ENCODE data around the gene TBC1D14.

TBC1D14 gene

DNA sequence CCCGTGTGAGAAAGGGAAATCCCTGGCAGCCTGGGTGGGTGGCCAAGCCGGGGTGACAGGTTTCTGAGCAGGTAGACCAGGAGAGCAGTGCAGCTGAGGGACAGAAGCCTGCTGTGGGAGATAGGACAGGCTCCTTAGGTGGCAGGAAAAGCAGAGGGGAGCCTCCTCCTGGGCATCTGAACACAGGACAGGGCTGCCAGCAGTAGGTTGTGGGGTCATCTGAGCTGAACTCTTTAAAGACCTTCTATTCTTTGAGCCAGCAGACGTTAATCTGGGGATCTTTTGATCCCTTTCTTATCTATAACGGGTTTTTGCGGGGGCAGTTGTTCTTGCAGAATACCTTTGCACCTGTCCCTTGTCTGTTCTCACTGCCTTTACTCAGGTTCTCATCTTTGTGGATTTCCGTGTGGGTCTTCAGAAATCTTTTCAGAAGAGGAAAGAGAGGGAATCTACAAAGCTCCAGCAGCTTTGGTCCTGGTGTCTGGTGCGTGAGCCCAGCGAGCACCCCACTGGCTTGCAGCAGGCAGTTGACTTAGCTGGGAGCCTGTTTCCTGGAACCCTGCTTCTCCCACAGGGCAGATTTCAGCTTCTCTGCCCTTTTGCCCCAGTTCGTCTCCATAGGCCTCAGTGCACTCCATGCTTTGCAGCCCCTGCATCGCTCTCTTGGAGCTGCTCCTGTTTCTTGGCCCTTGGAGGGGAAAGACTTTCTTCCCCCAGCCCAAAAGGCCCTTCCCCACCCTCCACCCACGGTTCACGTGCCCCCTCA is 97.7 kb downstream of the TBC1D14 start:
- H3K4me3 ChIP-seq (ENCODE audit: low read length): no peak overlapping the region
- H3K9me3 ChIP-seq (ENCODE audit: low read length): no peaks in the 10 kb centered on the region
- H3K4me1 ChIP-seq (ENCODE audit: insufficient read depth, low read length): no peaks in the 10 kb centered on the region
- no peak overlapping the region for H2AFZ ChIP-seq (ENCODE audit: low read depth, low read length)
- peaks cover 80% of the 10 kb centered on the region for H3K36me3 ChIP-seq (ENCODE audit: insufficient read depth, low read length)
- no peaks in the 10 kb centered on the region for H3K27me3 ChIP-seq (ENCODE audit: insufficient read depth, low read length)

GRCh38 chr4:7007944-7008343 is 98.3 kb downstream of the TBC1D14 start:
- Histone ChIP-seq H3K4me1 (ENCODE audit: insufficient read depth, low read length) (no peaks in the 10 kb centered on the region), H2AFZ (ENCODE audit: low read depth, low read length) (no peak overlapping the region), H3K4me3 (ENCODE audit: low read length) (no peak overlapping the region), H3K36me3 (ENCODE audit: insufficient read depth, low read length) (peaks cover 80% of the 10 kb centered on the region), H3K9me3 (ENCODE audit: low read length) (no peaks in the 10 kb centered on the region), H3K27me3 (ENCODE audit: insufficient read depth, low read length) (no peaks in the 10 kb centered on the region)

DNA sequence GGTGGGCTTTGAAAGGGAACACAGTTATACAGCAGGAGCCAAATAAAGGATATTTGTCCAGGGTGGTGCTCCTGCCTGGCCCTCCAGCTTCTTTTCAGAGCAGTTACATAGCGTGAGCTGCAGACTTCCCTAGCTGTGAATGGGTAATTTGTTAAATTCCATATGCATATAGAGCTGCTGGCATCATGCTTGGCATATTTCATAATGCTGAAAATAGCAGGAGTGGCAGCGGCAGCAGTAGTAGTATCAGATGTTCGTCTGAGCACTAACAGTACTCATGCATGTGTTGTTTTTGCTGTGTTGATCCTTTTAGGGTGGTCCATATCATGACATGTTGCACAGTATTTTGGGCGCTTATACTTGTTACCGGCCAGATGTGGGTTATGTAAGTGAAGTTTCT is 99.9 kb downstream of the TBC1D14 start:
- no peak overlapping the region for H3K4me3 ChIP-seq (ENCODE audit: low read length)
- H3K27me3 ChIP-seq (ENCODE audit: insufficient read depth, low read length): no peaks in the 10 kb centered on the region
- no peak overlapping the region for H2AFZ ChIP-seq (ENCODE audit: low read depth, low read length)
- H3K9me3 ChIP-seq (ENCODE audit: low read length): no peaks in the 10 kb centered on the region
- H3K4me1 ChIP-seq (ENCODE audit: insufficient read depth, low read length): no peaks in the 10 kb centered on the region
- H3K36me3 ChIP-seq (ENCODE audit: insufficient read depth, low read length): peaks cover 80% of the 10 kb centered on the region

GRCh38 chr4:7013175-7013574 is 103.5 kb downstream of the TBC1D14 start:
- no peaks in the 10 kb centered on the region for H3K27me3 ChIP-seq (ENCODE audit: insufficient read depth, low read length)
- H3K9me3 ChIP-seq (ENCODE audit: low read length): no peaks in the 10 kb centered on the region
- H3K4me1 ChIP-seq (ENCODE audit: insufficient read depth, low read length): no peaks in the 10 kb centered on the region
- no peak overlapping the region for H3K4me3 ChIP-seq (ENCODE audit: low read length)
- H3K36me3 ChIP-seq (ENCODE audit: insufficient read depth, low read length): peaks cover 83% of the 10 kb centered on the region
- H2AFZ ChIP-seq (ENCODE audit: low read depth, low read length): no peak overlapping the region

DNA sequence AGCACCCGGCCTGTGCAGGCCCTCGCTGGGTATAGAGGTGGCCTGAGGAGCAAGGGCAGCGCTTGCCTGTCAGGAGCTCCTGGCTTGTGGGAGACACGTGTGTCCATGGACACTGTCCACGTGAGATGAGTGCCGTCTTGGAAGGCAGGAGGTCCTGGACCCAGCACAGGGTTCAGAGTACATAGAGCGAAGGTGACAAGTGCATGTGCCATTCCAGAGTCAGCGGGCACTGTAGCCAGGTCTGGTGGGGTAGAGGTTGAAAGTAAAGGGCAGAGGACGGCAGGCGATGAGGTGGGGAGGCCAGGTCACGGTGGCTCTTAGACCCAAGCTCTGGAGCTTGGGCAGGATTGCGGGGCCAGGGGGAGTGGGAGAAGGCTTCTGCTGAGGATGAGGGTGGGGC is 105.2 kb downstream of the TBC1D14 start:
- no peak overlapping the region for H3K4me3 ChIP-seq (ENCODE audit: low read length)
- H3K4me1 ChIP-seq (ENCODE audit: insufficient read depth, low read length): no peaks in the 10 kb centered on the region
- H3K36me3 ChIP-seq (ENCODE audit: insufficient read depth, low read length): peaks cover 77% of the 10 kb centered on the region
- H3K9me3 ChIP-seq (ENCODE audit: low read length): no peaks in the 10 kb centered on the region
- H3K27me3 ChIP-seq (ENCODE audit: insufficient read depth, low read length): no peaks in the 10 kb centered on the region
- no peak overlapping the region for H2AFZ ChIP-seq (ENCODE audit: low read depth, low read length)

- H3K27me3 ChIP-seq (ENCODE audit: insufficient read depth, low read length): no peaks in the 10 kb centered on the region
- H3K9me3 ChIP-seq (ENCODE audit: low read length): no peaks in the 10 kb centered on the region
- peaks cover 76% of the 10 kb centered on the region for H3K36me3 ChIP-seq (ENCODE audit: insufficient read depth, low read length)
Measured at GRCh38 chr4:7015383-7016035, 105.9 kb downstream of the TBC1D14 start.

GRCh38 chr4:7016086-7016485 is 106.5 kb downstream of the TBC1D14 start:
- Histone ChIP-seq H3K36me3 (ENCODE audit: insufficient read depth, low read length) (peaks cover 76% of the 10 kb centered on the region), H3K9me3 (ENCODE audit: low read length) (no peaks in the 10 kb centered on the region), H2AFZ (ENCODE audit: low read depth, low read length) (no peak overlapping the region), H3K4me1 (ENCODE audit: insufficient read depth, low read length) (no peaks in the 10 kb centered on the region), H3K4me3 (ENCODE audit: low read length) (no peak overlapping the region), H3K27me3 (ENCODE audit: insufficient read depth, low read length) (no peaks in the 10 kb centered on the region)

More at GRCh38 chr4:7015383-7016035, 105.9 kb downstream of the TBC1D14 start:
- Histone ChIP-seq H2AFZ (ENCODE audit: low read depth, low read length) (no peak overlapping the region), H3K4me3 (ENCODE audit: low read length) (no peak overlapping the region), H3K4me1 (ENCODE audit: insufficient read depth, low read length) (no peaks in the 10 kb centered on the region)

DNA sequence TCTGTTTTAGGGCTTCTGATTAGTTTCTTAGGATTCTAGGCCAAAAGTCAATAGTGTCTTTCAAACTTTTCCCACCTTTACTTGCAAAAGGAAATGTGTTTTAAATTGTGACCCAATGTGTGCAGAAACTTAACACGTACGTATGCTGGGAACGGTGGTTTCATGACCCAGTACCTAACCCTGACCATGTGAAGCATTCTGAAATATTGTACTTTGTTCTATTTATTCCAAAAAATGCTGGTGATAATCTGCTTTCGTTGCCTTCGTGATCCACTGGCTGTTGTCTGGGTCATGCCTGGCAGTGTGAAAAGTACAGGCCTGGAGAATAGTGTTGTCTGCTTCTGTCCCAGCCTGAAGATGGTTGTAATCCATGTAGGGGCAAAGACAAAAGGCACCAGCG is 106.9 kb downstream of the TBC1D14 start:
- no peak overlapping the region for H2AFZ ChIP-seq (ENCODE audit: low read depth, low read length)
- H3K36me3 ChIP-seq (ENCODE audit: insufficient read depth, low read length): peaks cover 76% of the 10 kb centered on the region
- no peak overlapping the region for H3K4me3 ChIP-seq (ENCODE audit: low read length)
- no peaks in the 10 kb centered on the region for H3K9me3 ChIP-seq (ENCODE audit: low read length)
- no peaks in the 10 kb centered on the region for H3K4me1 ChIP-seq (ENCODE audit: insufficient read depth, low read length)
- no peaks in the 10 kb centered on the region for H3K27me3 ChIP-seq (ENCODE audit: insufficient read depth, low read length)

GRCh38 chr4:7017446-7018048 is 107.9 kb downstream of the TBC1D14 start:
- no peak overlapping the region for H2AFZ ChIP-seq (ENCODE audit: low read depth, low read length)
- no peaks in the 10 kb centered on the region for H3K9me3 ChIP-seq (ENCODE audit: low read length)
- H3K36me3 ChIP-seq (ENCODE audit: insufficient read depth, low read length): peaks cover 79% of the 10 kb centered on the region
- H3K4me3 ChIP-seq (ENCODE audit: low read length): no peak overlapping the region
- no peaks in the 10 kb centered on the region for H3K4me1 ChIP-seq (ENCODE audit: insufficient read depth, low read length)
- H3K27me3 ChIP-seq (ENCODE audit: insufficient read depth, low read length): no peaks in the 10 kb centered on the region

- Histone ChIP-seq H3K27me3 (ENCODE audit: insufficient read depth, low read length) (no peaks in the 10 kb centered on the region), H3K9me3 (ENCODE audit: low read length) (no peaks in the 10 kb centered on the region), H3K36me3 (ENCODE audit: insufficient read depth, low read length) (peaks cover 77% of the 10 kb centered on the region), H2AFZ (ENCODE audit: low read depth, low read length) (no peak overlapping the region), H3K4me3 (ENCODE audit: low read length) (no peak overlapping the region), H3K4me1 (ENCODE audit: insufficient read depth, low read length) (no peaks in the 10 kb centered on the region)
Measured at GRCh38 chr4:7018281-7018680, 108.7 kb downstream of the TBC1D14 start.

GRCh38 chr4:7019367-7019766 is 109.7 kb downstream of the TBC1D14 start:
- Histone ChIP-seq H3K4me1 (ENCODE audit: insufficient read depth, low read length) (no peaks in the 10 kb centered on the region), H3K4me3 (ENCODE audit: low read length) (no peak overlapping the region), H3K9me3 (ENCODE audit: low read length) (no peaks in the 10 kb centered on the region), H3K36me3 (ENCODE audit: insufficient read depth, low read length) (peaks cover 78% of the 10 kb centered on the region), H2AFZ (ENCODE audit: low read depth, low read length) (no peak overlapping the region), H3K27me3 (ENCODE audit: insufficient read depth, low read length) (no peaks in the 10 kb centered on the region)

DNA sequence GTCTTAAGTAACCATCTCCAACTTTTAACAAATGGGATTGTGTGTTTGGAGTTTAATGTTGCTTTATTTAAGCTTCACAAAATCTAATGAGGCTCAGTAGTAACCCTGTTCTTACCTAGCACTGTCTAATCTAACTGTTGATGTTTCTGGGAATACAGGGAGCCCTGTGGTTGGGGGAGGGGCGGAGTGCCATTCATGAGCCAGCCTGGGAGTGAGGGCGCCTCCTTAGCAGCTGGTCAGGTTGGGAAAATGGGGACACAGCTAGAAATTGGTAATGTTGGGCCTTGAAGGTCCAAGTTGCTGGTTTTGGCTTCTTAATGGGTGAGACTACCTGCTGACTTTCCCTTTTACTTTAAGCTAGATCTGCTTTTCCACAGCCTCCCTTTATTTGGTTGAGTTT is 110.7 kb downstream of the TBC1D14 start:
- H3K36me3 ChIP-seq (ENCODE audit: insufficient read depth, low read length): peaks cover 78% of the 10 kb centered on the region
- no peak overlapping the region for H3K4me3 ChIP-seq (ENCODE audit: low read length)
- H3K9me3 ChIP-seq (ENCODE audit: low read length): no peaks in the 10 kb centered on the region
- H3K4me1 ChIP-seq (ENCODE audit: insufficient read depth, low read length): no peaks in the 10 kb centered on the region
- no peak overlapping the region for H2AFZ ChIP-seq (ENCODE audit: low read depth, low read length)
- H3K27me3 ChIP-seq (ENCODE audit: insufficient read depth, low read length): no peaks in the 10 kb centered on the region

DNA sequence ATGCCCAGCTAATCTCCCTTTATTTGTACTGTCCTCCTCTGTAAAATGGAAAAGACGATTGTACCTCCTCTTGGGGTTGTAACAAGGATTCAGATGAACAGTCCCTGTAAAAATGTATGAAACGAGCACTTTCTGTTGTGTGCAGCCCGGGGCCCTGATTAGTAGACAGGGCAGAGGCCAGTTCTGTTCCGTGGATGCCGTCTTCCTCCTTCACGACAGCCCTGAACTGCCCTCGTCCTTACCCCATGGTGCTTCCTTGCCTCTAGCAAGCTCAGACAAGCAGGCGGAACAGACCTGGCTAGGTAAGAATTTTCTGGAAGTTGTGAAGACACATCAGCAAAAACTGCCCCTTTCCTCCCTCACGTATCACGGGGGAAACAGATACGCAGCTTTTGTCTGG is 111.2 kb downstream of the TBC1D14 start:
- Histone ChIP-seq H3K4me3 (ENCODE audit: low read length) (no peak overlapping the region), H3K27me3 (ENCODE audit: insufficient read depth, low read length) (no peaks in the 10 kb centered on the region), H3K4me1 (ENCODE audit: insufficient read depth, low read length) (no peaks in the 10 kb centered on the region), H3K36me3 (ENCODE audit: insufficient read depth, low read length) (peaks cover 78% of the 10 kb centered on the region), H2AFZ (ENCODE audit: low read depth, low read length) (no peak overlapping the region), H3K9me3 (ENCODE audit: low read length) (no peaks in the 10 kb centered on the region)

Data from neuron (in vitro differentiated cells).